Mononuclear cell (primary cell): Measurements from ENCODE around the gene PCDHA2. TPM values are rescaled to one million over a fixed set of nuclear protein-coding genes. Genes with fewer than 3 reads are reported as not detected.
"Not testable (repeated sequence)": the region's sequence is repeated elsewhere in the genome, so short reads cannot be mapped to it uniquely, and the experiment has no call there.

Experiments
- H3K27me3 ChIP-seq: 2 replicates; pipeline ENCODE4 v1.6.0; 2011; ENCODE audit warnings: low read length, control low read depth; ENCODE audit not compliant: insufficient read depth
- H3K4me1 ChIP-seq: 2 replicates; pipeline ENCODE4 v1.5.1; 2011; ENCODE audit warnings: mild to moderate bottlenecking, low read length, control low read depth; ENCODE audit not compliant: insufficient read depth
- H3K4me3 ChIP-seq: 2 replicates; pipeline ENCODE4 v1.5.1; 2011; ENCODE audit warnings: mild to moderate bottlenecking, low read length, moderate library complexity
- H3K9me3 ChIP-seq: 2 replicates; pipeline ENCODE4 v1.5.1; 2011; ENCODE audit warnings: low read depth, mild to moderate bottlenecking, control low read depth, low read length
- total RNA-seq: library from RNA; depleted of rRNA; stranded (reverse); fragments of >200 nt; gene quantifications from one replicate; pipeline ENCODE4 v1.2.3, GENCODE V29; 2012

Gene PCDHA2
- total RNA-seq, 1 donor, result not detected

GRCh38 chr5:140834439-140835008 is 39.9 kb downstream of the PCDHA2 start:
- H3K9me3 ChIP-seq, result peaks cover 18% of the 10 kb centered on the region
- peaks cover 40% of the 10 kb centered on the region for H3K27me3 ChIP-seq
- H3K4me3 ChIP-seq, H3K4me1 ChIP-seq: not testable (repeated sequence)

GRCh38 chr5:140835622-140836510 is 41.2 kb downstream of the PCDHA2 start:
- no peaks in the 10 kb centered on the region for H3K4me1 ChIP-seq
- H3K9me3 ChIP-seq, result peaks cover 23% of the 10 kb centered on the region
- no peak overlapping the region for H3K4me3 ChIP-seq
- H3K27me3 ChIP-seq, result peaks cover 44% of the 10 kb centered on the region

GRCh38 chr5:140840978-140841962 is 46.6 kb downstream of the PCDHA2 start, which contains the start of gene PCDHA8:
PCDHA8 (plus strand) TSS chr5:140841187; CDS start chr5:140841322, 135 bp downstream.
- peaks cover 14% of the 10 kb centered on the region for H3K27me3 ChIP-seq
- H3K4me3 ChIP-seq, result no peak within 1 kb of the TSS
- H3K9me3 ChIP-seq, result peaks cover 5% of the 10 kb centered on the region
- H3K4me1 ChIP-seq, result no peaks in the 10 kb centered on the region

- Histone ChIP-seq H3K27me3 (peaks cover 12% of the 10 kb centered on the region), H3K9me3 (peaks cover 11% of the 10 kb centered on the region), H3K4me1 (no peaks in the 10 kb centered on the region)
Measured at GRCh38 chr5:140842798-140843733, 48.4 kb downstream of the PCDHA2 start.

More at GRCh38 chr5:140842798-140843733, 48.4 kb downstream of the PCDHA2 start:
- H3K4me3 ChIP-seq, result no peak overlapping the region

Other genes starting within 250 kb of the PCDHA2 start
- gene EIF4EBP3, start 247.2 kb upstream of the PCDHA2 start, total RNA-seq, result 4.0 TPM
- 21.2 TPM for gene SRA1, start 237.4 kb upstream of the PCDHA2 start, total RNA-seq
- gene APBB3, start 230.3 kb upstream of the PCDHA2 start, total RNA-seq, result 24.2 TPM
- gene SLC35A4, start 230.0 kb upstream of the PCDHA2 start, total RNA-seq, result 13.1 TPM
- 138 TPM for gene CD14, start 161.7 kb upstream of the PCDHA2 start, total RNA-seq
- 13.7 TPM for gene TMCO6, start 155.4 kb upstream of the PCDHA2 start, total RNA-seq
- gene NDUFA2, start 147.2 kb upstream of the PCDHA2 start, total RNA-seq, result 43.2 TPM
- 180 TPM for gene IK, start 147.0 kb upstream of the PCDHA2 start, total RNA-seq
- gene WDR55, start 129.9 kb upstream of the PCDHA2 start, total RNA-seq, result 11.8 TPM
- 0.31 TPM for gene DND1, start 121.3 kb upstream of the PCDHA2 start, total RNA-seq
- 26.0 TPM for gene HARS1, start 103.5 kb upstream of the PCDHA2 start, total RNA-seq
- gene HARS2, start 103.4 kb upstream of the PCDHA2 start, total RNA-seq, result 31.8 TPM
- gene ZMAT2, start 94.4 kb upstream of the PCDHA2 start, total RNA-seq, result 34.2 TPM
- gene PCDHA1, start 8.7 kb upstream of the PCDHA2 start, total RNA-seq, result not detected
- gene PCDHA3, start 6.2 kb downstream of the PCDHA2 start, total RNA-seq, result not detected
- not detected for gene PCDHA4, start 12.2 kb downstream of the PCDHA2 start, total RNA-seq
- under 0.01 TPM for gene PCDHA5, start 26.8 kb downstream of the PCDHA2 start, total RNA-seq
- not detected for gene PCDHA6, start 33.1 kb downstream of the PCDHA2 start, total RNA-seq
- gene PCDHA7, start 39.4 kb downstream of the PCDHA2 start, total RNA-seq, result not detected
- not detected for gene PCDHA8, start 46.3 kb downstream of the PCDHA2 start, total RNA-seq
- gene PCDHA9, start 53.5 kb downstream of the PCDHA2 start, total RNA-seq, result not detected
- not detected for gene PCDHA10, start 61.0 kb downstream of the PCDHA2 start, total RNA-seq
- 0.10 TPM for gene PCDHA11, start 74.1 kb downstream of the PCDHA2 start, total RNA-seq
- not detected for gene PCDHA12, start 80.5 kb downstream of the PCDHA2 start, total RNA-seq
- not detected for gene PCDHA13, start 87.3 kb downstream of the PCDHA2 start, total RNA-seq
- not detected for gene PCDHAC1, start 131.4 kb downstream of the PCDHA2 start, total RNA-seq
- not detected for gene PCDHAC2, start 171.6 kb downstream of the PCDHA2 start, total RNA-seq